Measurements from ENCODE around the gene PMF1.

The PMF1 gene

DNA sequence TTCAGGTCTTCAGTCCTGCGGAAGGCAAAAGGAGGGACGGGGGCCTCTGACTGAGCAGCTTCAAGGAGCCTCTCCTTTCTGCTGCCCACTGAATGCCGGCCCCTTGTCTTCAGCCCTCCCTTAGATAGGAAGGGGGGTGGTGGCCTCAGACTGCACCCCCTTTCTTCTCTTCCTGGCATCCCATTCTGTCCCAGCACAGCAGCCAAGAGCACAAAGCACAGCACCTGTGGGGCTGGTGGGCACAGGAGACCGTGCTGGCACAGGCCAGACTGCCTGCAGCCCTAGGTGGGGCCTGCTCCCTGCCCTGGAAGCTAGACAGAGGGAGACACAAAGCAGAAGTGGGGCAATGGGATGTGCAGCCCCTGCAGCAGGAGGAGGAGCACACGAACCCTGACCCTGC is 36.8 kb downstream of the PMF1 start:
- no peak for DNase-seq (ENCODE audit: extremely low read depth, insufficient read length)
- H3K36me3 ChIP-seq (ENCODE audit: control insufficient read depth, insufficient read depth, low read length), result peaks cover 41% of the 10 kb centered on the region
- no peaks in the 10 kb centered on the region for H3K27me3 ChIP-seq (replicated peaks; ENCODE audit: control insufficient read depth, insufficient read depth, low read length)
- TF ChIP-seq, protein P1, sequence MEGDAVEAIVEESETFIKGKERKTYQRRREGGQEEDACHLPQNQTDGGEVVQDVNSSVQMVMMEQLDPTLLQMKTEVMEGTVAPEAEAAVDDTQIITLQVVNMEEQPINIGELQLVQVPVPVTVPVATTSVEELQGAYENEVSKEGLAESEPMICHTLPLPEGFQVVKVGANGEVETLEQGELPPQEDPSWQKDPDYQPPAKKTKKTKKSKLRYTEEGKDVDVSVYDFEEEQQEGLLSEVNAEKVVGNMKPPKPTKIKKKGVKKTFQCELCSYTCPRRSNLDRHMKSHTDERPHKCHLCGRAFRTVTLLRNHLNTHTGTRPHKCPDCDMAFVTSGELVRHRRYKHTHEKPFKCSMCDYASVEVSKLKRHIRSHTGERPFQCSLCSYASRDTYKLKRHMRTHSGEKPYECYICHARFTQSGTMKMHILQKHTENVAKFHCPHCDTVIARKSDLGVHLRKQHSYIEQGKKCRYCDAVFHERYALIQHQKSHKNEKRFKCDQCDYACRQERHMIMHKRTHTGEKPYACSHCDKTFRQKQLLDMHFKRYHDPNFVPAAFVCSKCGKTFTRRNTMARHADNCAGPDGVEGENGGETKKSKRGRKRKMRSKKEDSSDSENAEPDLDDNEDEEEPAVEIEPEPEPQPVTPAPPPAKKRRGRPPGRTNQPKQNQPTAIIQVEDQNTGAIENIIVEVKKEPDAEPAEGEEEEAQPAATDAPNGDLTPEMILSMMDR (IDR thresholded peaks at IDR 0.05; ENCODE audit: insufficient read depth, low read length, poor library complexity, severe bottlenecking), result no peak
- H3K4me3 ChIP-seq (replicated peaks; ENCODE audit: low read depth, low read length), result no peak overlapping the region

DNA sequence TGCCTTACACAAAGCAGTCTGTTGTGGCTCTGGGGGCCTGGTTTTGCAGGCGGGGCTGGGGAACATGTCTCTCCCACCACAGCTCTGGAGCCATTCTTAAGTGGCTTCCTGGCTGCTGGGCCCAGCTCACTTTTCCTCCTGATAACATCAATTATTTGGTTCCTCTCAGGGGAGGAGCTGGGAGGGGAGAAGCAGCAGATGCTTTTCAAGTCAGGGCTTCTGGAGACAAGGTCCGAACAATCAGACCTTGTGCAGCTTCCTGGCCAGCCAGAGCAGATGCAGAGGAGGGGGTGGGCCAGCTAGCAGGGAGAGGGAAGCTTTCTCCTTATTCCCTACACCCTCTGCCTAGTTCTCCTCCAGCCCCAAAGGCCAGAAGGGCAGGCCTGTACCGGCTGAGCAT is 38.7 kb downstream of the PMF1 start:
- H3K36me3 ChIP-seq (ENCODE audit: control insufficient read depth, insufficient read depth, low read length), result peaks cover 43% of the 10 kb centered on the region
- TF ChIP-seq, protein P1 (IDR thresholded peaks at IDR 0.05; ENCODE audit: insufficient read depth, low read length, poor library complexity, severe bottlenecking), result no peak
- no peak overlapping the region for H3K4me3 ChIP-seq (replicated peaks; ENCODE audit: low read depth, low read length)
- no peak for DNase-seq (ENCODE audit: extremely low read depth, insufficient read length)
- no peaks in the 10 kb centered on the region for H3K27me3 ChIP-seq (replicated peaks; ENCODE audit: control insufficient read depth, insufficient read depth, low read length)

DNA sequence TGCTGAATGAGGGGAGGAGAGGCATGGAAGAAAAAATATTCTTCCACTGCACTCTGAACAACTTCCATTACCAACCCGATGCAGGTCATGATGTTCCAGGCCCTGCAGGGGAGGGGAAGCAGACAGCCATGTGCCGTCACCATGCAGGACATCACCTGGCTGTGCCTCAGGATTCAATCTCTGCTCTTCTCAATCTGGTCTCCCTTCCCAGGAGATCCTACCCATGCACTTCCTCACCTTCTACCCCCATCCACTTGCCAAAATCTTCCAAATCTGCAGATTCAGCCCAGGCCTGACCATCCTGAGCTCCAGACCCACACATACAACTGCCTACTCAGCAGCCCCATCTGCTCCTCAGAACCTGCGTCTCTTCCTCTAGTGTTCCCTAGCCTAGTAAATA is 40.8 kb downstream of the PMF1 start:
- TF ChIP-seq, protein P1 (IDR thresholded peaks at IDR 0.05; ENCODE audit: insufficient read depth, low read length, poor library complexity, severe bottlenecking), result no peak
- H3K36me3 ChIP-seq (ENCODE audit: control insufficient read depth, insufficient read depth, low read length), result peaks cover 55% of the 10 kb centered on the region
- no peak for DNase-seq (ENCODE audit: extremely low read depth, insufficient read length)

DNA sequence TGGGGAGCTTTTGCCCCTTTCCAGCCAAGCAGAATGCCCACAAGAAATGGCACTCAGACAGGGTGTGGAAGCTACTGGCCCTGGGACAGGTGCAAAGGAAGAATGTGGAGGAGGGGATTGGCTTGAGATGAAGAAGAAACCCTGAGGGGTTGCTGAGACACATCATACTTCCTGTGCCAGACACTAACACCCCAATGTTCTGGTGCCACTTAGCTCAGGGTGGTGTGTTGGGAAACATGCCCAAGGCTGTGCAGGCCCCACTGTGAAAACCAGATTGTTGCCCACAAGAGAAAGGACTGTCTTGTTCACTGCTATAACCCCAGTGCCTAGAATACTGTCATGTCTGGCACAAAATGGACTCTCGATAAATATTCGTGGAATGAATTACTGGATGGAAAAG is 44.9 kb downstream of the PMF1 start:
- TF ChIP-seq, protein P1 (IDR thresholded peaks at IDR 0.05; ENCODE audit: insufficient read depth, low read length, poor library complexity, severe bottlenecking), result no peak
- Histone ChIP-seq H3K4me3 (replicated peaks; ENCODE audit: low read depth, low read length) (no peak overlapping the region), H3K36me3 (ENCODE audit: control insufficient read depth, insufficient read depth, low read length) (peaks cover 50% of the 10 kb centered on the region), H3K27me3 (replicated peaks; ENCODE audit: control insufficient read depth, insufficient read depth, low read length) (no peaks in the 10 kb centered on the region)
- DNase-seq (ENCODE audit: extremely low read depth, insufficient read length), result no peak

More for the DNA sequence above, 40.8 kb downstream of the PMF1 start:
- Histone ChIP-seq H3K4me3 (replicated peaks; ENCODE audit: low read depth, low read length) (no peak overlapping the region), H3K27me3 (replicated peaks; ENCODE audit: control insufficient read depth, insufficient read depth, low read length) (no peaks in the 10 kb centered on the region)

DNA sequence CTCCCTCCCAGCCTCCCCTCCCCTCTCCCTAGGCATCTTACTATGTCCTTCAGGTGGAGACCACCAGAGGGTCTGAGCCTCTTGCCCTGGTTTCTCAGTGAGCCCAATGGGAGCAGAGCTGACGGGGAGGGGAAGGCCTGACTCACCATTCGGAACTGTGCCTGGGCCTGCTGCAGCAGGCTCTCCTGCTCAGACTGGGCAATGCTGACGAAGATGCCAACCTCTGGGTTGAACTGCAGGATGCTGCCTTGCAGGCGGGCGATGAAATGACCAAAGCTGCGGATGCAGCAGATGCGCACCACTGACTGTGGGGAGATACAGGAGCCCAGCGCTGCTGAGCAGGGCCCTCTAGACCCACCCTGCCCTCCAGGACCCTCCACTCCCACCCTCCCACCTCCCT is 46.1 kb downstream of the PMF1 start:
- peaks cover 49% of the 10 kb centered on the region for H3K36me3 ChIP-seq (ENCODE audit: control insufficient read depth, insufficient read depth, low read length)
- H3K4me3 ChIP-seq (replicated peaks; ENCODE audit: low read depth, low read length), result no peak overlapping the region
- no peak for DNase-seq (ENCODE audit: extremely low read depth, insufficient read length)
- TF ChIP-seq, protein P1 (IDR thresholded peaks at IDR 0.05; ENCODE audit: insufficient read depth, low read length, poor library complexity, severe bottlenecking), result no peak
- no peaks in the 10 kb centered on the region for H3K27me3 ChIP-seq (replicated peaks; ENCODE audit: control insufficient read depth, insufficient read depth, low read length)

DNA sequence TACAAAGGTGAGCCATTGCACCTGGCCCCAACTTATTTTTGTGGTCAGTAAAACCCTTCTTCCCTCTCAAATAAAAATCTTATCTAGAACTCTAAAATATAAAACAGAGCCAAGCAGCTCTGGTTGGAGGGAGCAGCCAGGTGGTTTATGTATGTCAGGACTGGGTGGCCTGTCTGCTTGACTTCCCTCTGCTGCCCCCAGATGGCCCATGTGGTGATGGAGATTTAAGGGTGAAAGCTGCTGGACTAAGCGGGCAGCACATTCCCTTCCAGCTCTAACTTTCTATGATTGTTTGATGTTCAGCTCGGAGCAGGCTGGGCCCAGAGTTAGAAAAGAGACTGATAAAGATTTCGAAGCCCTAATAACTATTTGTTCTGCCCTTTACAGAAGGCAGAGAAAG is 47.0 kb downstream of the PMF1 start:
- Histone ChIP-seq H3K4me3 (replicated peaks; ENCODE audit: low read depth, low read length) (no peak overlapping the region), H3K36me3 (ENCODE audit: control insufficient read depth, insufficient read depth, low read length) (peaks cover 47% of the 10 kb centered on the region), H3K27me3 (replicated peaks; ENCODE audit: control insufficient read depth, insufficient read depth, low read length) (no peaks in the 10 kb centered on the region)
- no peak for DNase-seq (ENCODE audit: extremely low read depth, insufficient read length)
- TF ChIP-seq, protein P1 (IDR thresholded peaks at IDR 0.05; ENCODE audit: insufficient read depth, low read length, poor library complexity, severe bottlenecking), result peak; percentile 11

All from GM06990 (cell line).